ENCODE results near the gene MAP7D2.

MAP7D2 gene

GRCh38 chrX:19964017-19964710 is 152.5 kb downstream of the MAP7D2 start:
- DNase-seq = no peak

DNA sequence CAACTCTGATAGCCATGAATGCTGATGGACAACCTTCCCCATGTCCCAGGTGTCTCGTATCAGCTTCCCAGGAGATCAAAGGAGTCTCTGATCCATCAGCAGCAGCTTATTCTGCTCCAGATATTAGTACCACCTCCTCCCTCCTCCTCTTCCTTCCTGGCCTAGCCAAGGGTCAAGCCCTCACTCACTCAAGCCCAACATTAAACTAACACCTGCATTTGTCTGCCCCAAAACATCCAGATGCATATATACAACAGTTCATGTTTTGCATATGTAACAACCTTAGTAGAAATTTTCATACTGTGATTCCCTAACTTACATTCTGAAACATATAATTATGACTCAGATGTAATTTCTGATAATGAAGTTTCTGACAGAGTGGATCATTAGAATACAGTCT is 155.8 kb downstream of the MAP7D2 start:
- no peak for DNase-seq

DNA sequence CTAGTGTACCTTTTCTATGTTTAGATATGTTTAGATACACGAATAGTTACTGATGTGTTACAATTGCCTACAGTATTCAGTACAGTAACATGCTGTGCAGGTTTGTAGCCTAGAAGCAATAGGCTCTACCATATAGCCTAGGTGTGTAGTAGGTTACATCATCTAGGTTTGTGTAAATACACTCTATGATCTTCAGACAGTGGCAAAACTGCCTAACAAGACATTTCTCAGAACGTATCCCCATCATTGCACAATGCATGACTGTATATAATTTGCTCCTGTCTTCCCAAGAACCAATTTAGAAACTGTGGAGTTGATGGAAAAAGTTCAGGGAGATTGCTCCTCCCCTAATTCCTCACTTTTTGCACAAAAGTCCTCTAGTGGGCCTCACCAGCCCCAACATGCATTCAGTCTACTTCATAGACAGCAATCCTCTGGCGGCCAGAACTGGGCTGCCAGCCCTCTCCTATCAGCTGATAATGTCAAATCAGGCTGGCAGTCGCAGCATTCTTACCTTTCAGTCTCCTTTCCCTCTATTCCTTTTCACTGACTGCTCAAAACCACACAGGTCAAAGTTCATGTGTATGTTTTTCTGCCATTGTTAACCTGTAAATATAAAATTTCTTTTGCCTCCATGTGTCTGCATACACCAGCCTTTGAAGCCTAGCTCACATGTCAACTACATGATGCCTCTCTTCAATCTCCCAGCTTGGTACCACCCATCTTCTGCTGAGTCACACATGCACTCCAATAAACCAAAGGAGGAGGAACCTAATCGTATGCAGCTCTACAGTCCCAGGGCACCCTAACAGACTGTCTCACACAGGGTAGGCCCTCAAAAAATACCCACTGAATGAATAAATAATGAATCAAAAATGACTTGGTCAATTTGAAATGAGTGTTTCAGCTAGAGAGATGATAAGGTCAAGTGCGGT is 157.9 kb downstream of the MAP7D2 start:
- no peak for DNase-seq

DNA sequence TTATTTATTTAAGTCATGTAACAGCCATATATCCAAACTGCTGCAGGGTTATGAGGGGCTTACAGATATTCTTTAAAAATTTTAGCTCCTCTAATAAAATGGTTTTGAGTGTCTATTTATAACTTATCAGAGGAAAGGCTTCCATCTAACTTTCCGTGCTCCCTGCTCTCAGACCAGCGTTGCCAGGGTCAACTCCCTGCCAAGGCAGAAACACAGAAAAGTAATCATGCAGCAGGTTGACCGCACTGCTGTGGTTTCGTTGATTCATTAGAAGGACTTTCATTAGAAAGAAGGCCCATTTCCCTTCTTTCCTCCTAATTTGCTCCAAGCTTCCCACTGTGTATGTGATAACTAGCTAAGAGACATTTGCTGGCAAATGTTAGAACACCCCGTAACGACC is 159.8 kb downstream of the MAP7D2 start:
- DNase-seq = no peak
